ENCODE measurements around the gene CLC.

Gene CLC

GRCh38 chr19:39709026-39709872 lies 28.6 kb downstream of the CLC start:
- Histone ChIP-seq H3K4me2 (ENCODE audit: insufficient read depth, low read length, poor library complexity, severe bottlenecking) (no peak overlapping the region), H3K4ac (ENCODE audit: low read length) (no peak overlapping the region), H3K27me3 (ENCODE audit: control insufficient read depth in 3 of 3, insufficient read depth in 3 of 3, low read depth in 1 of 3, low read length in 3 of 3) (peaks cover 0 to 23% (median 0%) of the 10 kb centered on the region in 3 experiments), H3K4me1 (ENCODE audit: control insufficient read depth in 2 of 2, insufficient read depth in 1 of 2, low read depth in 1 of 2, low read length in 2 of 2) (no peaks in the 10 kb centered on the region), H4K91ac (ENCODE audit: low read depth, low read length, poor library complexity) (no peak overlapping the region), H3K79me1 (ENCODE audit: low read depth, low read length) (no peaks in the 10 kb centered on the region), H3K14ac (ENCODE audit: low read length) (no peak overlapping the region), H3K9me3 (replicated peaks in 1 of 2; ENCODE audit: control insufficient read depth in 2 of 2, insufficient read depth in 1 of 2, low read depth in 1 of 2, low read length in 2 of 2) (no peaks in the 10 kb centered on the region), H3K36me3 (replicated peaks in 1 of 2; ENCODE audit: control insufficient read depth in 2 of 2, insufficient read depth in 2 of 2, low read length in 2 of 2) (no peaks in the 10 kb centered on the region), H2AFZ (ENCODE audit: low read length) (no peak overlapping the region), H2AK5ac (ENCODE audit: low read depth, low read length) (no peak overlapping the region), H3K4me3 (ENCODE audit: low read length in 2 of 2) (no peak overlapping the region), H2BK15ac (ENCODE audit: low read length) (no peak overlapping the region), H2BK120ac (ENCODE audit: low read depth, low read length) (no peak overlapping the region), H3K27ac (replicated peaks; ENCODE audit: low read length) (no peak overlapping the region), H3K23ac (ENCODE audit: low read depth, low read length, poor library complexity) (no peak overlapping the region), H4K8ac (ENCODE audit: low read depth, low read length) (no peak overlapping the region), H2BK5ac (ENCODE audit: low read length) (no peak overlapping the region), H3K9ac (ENCODE audit: low read depth, low read length, poor library complexity) (no peak overlapping the region), H2BK12ac (ENCODE audit: low read length) (no peak overlapping the region), H3K18ac (ENCODE audit: low read length) (no peak overlapping the region)
- no CpG with 5 or more reads among the region's 5 CpGs for WGBS, 2 donors (ENCODE audit: extremely low coverage in 2 of 2, insufficient read length in 2 of 2, insufficient replicate concordance in 1 of 2)
- no peak for DNase-seq (ENCODE audit: low spot score)

GRCh38 chr19:39708594-39708993 lies 29.2 kb downstream of the CLC start:
- no peaks in the 10 kb centered on the region for H3K4me1 ChIP-seq (ENCODE audit: control insufficient read depth in 2 of 2, insufficient read depth in 1 of 2, low read depth in 1 of 2, low read length in 2 of 2)
- no peak overlapping the region for H3K4ac ChIP-seq (ENCODE audit: low read length)
- H3K18ac ChIP-seq (ENCODE audit: low read length): no peak overlapping the region
- H3K9ac ChIP-seq (ENCODE audit: low read depth, low read length, poor library complexity): no peak overlapping the region
- H3K27me3 ChIP-seq (ENCODE audit: control insufficient read depth in 3 of 3, insufficient read depth in 3 of 3, low read depth in 1 of 3, low read length in 3 of 3): peaks cover 0 to 23% (median 0%) of the 10 kb centered on the region in 3 experiments
- no peak overlapping the region for H2BK120ac ChIP-seq (ENCODE audit: low read depth, low read length)
- no peak overlapping the region for H4K91ac ChIP-seq (ENCODE audit: low read depth, low read length, poor library complexity)
- no peak overlapping the region for H2AFZ ChIP-seq (ENCODE audit: low read length)
- H3K27ac ChIP-seq (replicated peaks; ENCODE audit: low read length): no peak overlapping the region
- H3K79me1 ChIP-seq (ENCODE audit: low read depth, low read length): no peaks in the 10 kb centered on the region
- no peak overlapping the region for H2BK5ac ChIP-seq (ENCODE audit: low read length)
- H3K4me3 ChIP-seq (ENCODE audit: low read length in 2 of 2): no peak overlapping the region
- no CpG with 5 or more reads among the region's 6 CpGs for WGBS, 2 donors (ENCODE audit: extremely low coverage in 2 of 2, insufficient read length in 2 of 2, insufficient replicate concordance in 1 of 2)
- no peak overlapping the region for H2BK12ac ChIP-seq (ENCODE audit: low read length)
- DNase-seq (ENCODE audit: low spot score): no peak
- H3K23ac ChIP-seq (ENCODE audit: low read depth, low read length, poor library complexity): no peak overlapping the region
- H3K36me3 ChIP-seq (replicated peaks in 1 of 2; ENCODE audit: control insufficient read depth in 2 of 2, insufficient read depth in 2 of 2, low read length in 2 of 2): no peaks in the 10 kb centered on the region
- H3K4me2 ChIP-seq (ENCODE audit: insufficient read depth, low read length, poor library complexity, severe bottlenecking): no peak overlapping the region
- H4K8ac ChIP-seq (ENCODE audit: low read depth, low read length): no peak overlapping the region
- H3K9me3 ChIP-seq (replicated peaks in 1 of 2; ENCODE audit: control insufficient read depth in 2 of 2, insufficient read depth in 1 of 2, low read depth in 1 of 2, low read length in 2 of 2): no peaks in the 10 kb centered on the region
- no peak overlapping the region for H2AK5ac ChIP-seq (ENCODE audit: low read depth, low read length)
- no peak overlapping the region for H2BK15ac ChIP-seq (ENCODE audit: low read length)
- H3K14ac ChIP-seq (ENCODE audit: low read length): no peak overlapping the region

- no peaks in the 10 kb centered on the region for H3K79me1 ChIP-seq (ENCODE audit: low read depth, low read length)
- no peaks in the 10 kb centered on the region for H3K36me3 ChIP-seq (replicated peaks in 1 of 2; ENCODE audit: control insufficient read depth in 2 of 2, insufficient read depth in 2 of 2, low read length in 2 of 2)
- H2AFZ ChIP-seq (ENCODE audit: low read length): no peak overlapping the region
- H2BK15ac ChIP-seq (ENCODE audit: low read length): no peak overlapping the region
- no peak overlapping the region for H3K9ac ChIP-seq (ENCODE audit: low read depth, low read length, poor library complexity)
- no peak overlapping the region for H3K4me3 ChIP-seq (ENCODE audit: low read length in 2 of 2)
- WGBS, 2 donors (ENCODE audit: extremely low coverage in 2 of 2, insufficient read length in 2 of 2, insufficient replicate concordance in 1 of 2): no CpG with 5 or more reads among the region's 8 CpGs
- no peak overlapping the region for H2AK5ac ChIP-seq (ENCODE audit: low read depth, low read length)
- no peak overlapping the region for H3K23ac ChIP-seq (ENCODE audit: low read depth, low read length, poor library complexity)
- no peak overlapping the region for H2BK120ac ChIP-seq (ENCODE audit: low read depth, low read length)
- H4K91ac ChIP-seq (ENCODE audit: low read depth, low read length, poor library complexity): no peak overlapping the region
- peaks cover 0 to 23% (median 0%) of the 10 kb centered on the region in 3 experiments for H3K27me3 ChIP-seq (ENCODE audit: control insufficient read depth in 3 of 3, insufficient read depth in 3 of 3, low read depth in 1 of 3, low read length in 3 of 3)
- no peak overlapping the region for H4K8ac ChIP-seq (ENCODE audit: low read depth, low read length)
- no peak overlapping the region for H3K14ac ChIP-seq (ENCODE audit: low read length)
- no peak overlapping the region for H3K18ac ChIP-seq (ENCODE audit: low read length)
- no peak overlapping the region for H2BK12ac ChIP-seq (ENCODE audit: low read length)
- no peak for DNase-seq (ENCODE audit: low spot score)
- H3K4ac ChIP-seq (ENCODE audit: low read length): no peak overlapping the region
- no peak overlapping the region for H3K4me2 ChIP-seq (ENCODE audit: insufficient read depth, low read length, poor library complexity, severe bottlenecking)
- H3K4me1 ChIP-seq (ENCODE audit: control insufficient read depth in 2 of 2, insufficient read depth in 1 of 2, low read depth in 1 of 2, low read length in 2 of 2): no peaks in the 10 kb centered on the region
- H2BK5ac ChIP-seq (ENCODE audit: low read length): no peak overlapping the region
- H3K9me3 ChIP-seq (replicated peaks in 1 of 2; ENCODE audit: control insufficient read depth in 2 of 2, insufficient read depth in 1 of 2, low read depth in 1 of 2, low read length in 2 of 2): no peaks in the 10 kb centered on the region
- H3K27ac ChIP-seq (replicated peaks; ENCODE audit: low read length): no peak overlapping the region
These were observed 32.1 kb downstream of the CLC start for GRCh38 chr19:39705578-39706188.

Data from neuronal stem cell (in vitro differentiated cells).